H1 (cell line): Measurements from ENCODE around the gene CUX1. TPM values are rescaled to one million over a fixed set of nuclear protein-coding genes. Genes with fewer than 3 reads are reported as not detected.

Source experiments
- CTCF ChIA-PET: fragments of 300-600 bp; sonication (Branson Sonifier 250); formaldehyde crosslinking; loops from one replicate; lab custom pipeline; 2021; ENCODE audit not compliant: partially characterized antibody; lab: Charles Lee
- POLR2A ChIA-PET: fragments of 300-600 bp; sonication (Branson Sonifier 250); formaldehyde crosslinking; loops from one replicate; lab custom pipeline; 2021; ENCODE audit warnings: inconsistent platforms; ENCODE audit not compliant: partially characterized antibody; lab: Charles Lee
- DNase-seq, 2 experiments: peaks; one replicate each; pipeline versions ENCODE4 v3.0.0 to v3.0.0-alpha.2; 2010 to 2022; ENCODE audit warnings: low spot score in 2 of 2, low read depth in 1 of 2, mixed read lengths in 1 of 2
- FAIRE-seq: peaks from 2 replicates; lab custom pipeline; 2011; peaks lifted over from hg19 to GRCh38; lab: Jason Lieb, UNC
- H2AFZ ChIP-seq: 2 replicates; pipeline ENCODE4 v1.8.1; 2012; ENCODE audit warnings: low read length, inconsistent platforms
- H2AK5ac ChIP-seq: 2 replicates; pipeline ENCODE4 v1.6.1; 2013; ENCODE audit warnings: low read depth, low read length
- H2BK120ac ChIP-seq: replicated peaks from 2 replicates; pipeline ENCODE3; 2013; ENCODE audit warnings: low read depth, low read length, inconsistent platforms
- H2BK12ac ChIP-seq: 2 replicates; pipeline ENCODE4 v1.6.1; 2013; ENCODE audit warnings: low read depth, low read length
- H2BK15ac ChIP-seq: 2 replicates; pipeline ENCODE4 v1.6.1; 2013; ENCODE audit warnings: low read length
- H2BK20ac ChIP-seq: 2 replicates; pipeline ENCODE4 v1.6.1; 2013; ENCODE audit warnings: low read length
- H2BK5ac ChIP-seq: 2 replicates; pipeline ENCODE4 v1.6.1; 2013; ENCODE audit warnings: low read depth, low read length
- H3K14ac ChIP-seq: 2 replicates; pipeline ENCODE4 v1.6.1; 2013; ENCODE audit warnings: inconsistent platforms; ENCODE audit not compliant: insufficient read length
- H3K18ac ChIP-seq: 2 replicates; pipeline ENCODE4 v1.6.1; 2013; ENCODE audit warnings: low read length; ENCODE audit errors: extremely low read depth
- H3K23ac ChIP-seq: 2 replicates; pipeline ENCODE4 v1.6.1; 2013; ENCODE audit warnings: inconsistent platforms; ENCODE audit not compliant: insufficient read length
- H3K23me2 ChIP-seq: 2 replicates; pipeline ENCODE4 v1.6.1; 2013; ENCODE audit warnings: low read depth, low read length
- H3K27ac ChIP-seq: 2 replicates; pipeline ENCODE4 v1.6.1; 2011; ENCODE audit warnings: low read depth, low read length, inconsistent platforms
- H3K27me3 ChIP-seq, 4 experiments: replicated peaks in 1 of 4; 1 replicate in 1 of 4; 2 replicates in 3 of 4; pipeline versions ENCODE4 v1.6.1 to v1.8.1; 2011 to 2013; ENCODE audit warnings: low read length in 3 of 4, mild to moderate bottlenecking in 3 of 4, inconsistent platforms in 2 of 4, mixed read lengths in 2 of 4, moderate library complexity in 1 of 4; ENCODE audit not compliant: control insufficient read depth in 3 of 4, insufficient read depth in 3 of 4; ENCODE audit errors: extremely low read depth in 1 of 4
- H3K36me3 ChIP-seq, 4 experiments: 2 replicates each; pipeline versions ENCODE4 v1.6.1 to v1.8.1; 2011 to 2013; ENCODE audit warnings: mild to moderate bottlenecking in 4 of 4, low read length in 3 of 4, moderate library complexity in 2 of 4, control low read depth in 1 of 4, inconsistent platforms in 1 of 4; ENCODE audit not compliant: insufficient read depth in 4 of 4, control insufficient read depth in 2 of 4
- H3K4ac ChIP-seq: replicated peaks from 2 replicates; pipeline ENCODE3; 2013; ENCODE audit warnings: low read length, low read depth, mixed read lengths, inconsistent platforms; ENCODE audit not compliant: insufficient read length
- H3K4me1 ChIP-seq, 4 experiments: replicated peaks in 1 of 4; 1 replicate in 1 of 4; 2 replicates in 3 of 4; pipeline versions ENCODE4 v1.6.1 to v1.8.1; 2011 to 2013; ENCODE audit warnings: low read length in 3 of 4, inconsistent platforms in 2 of 4, mixed read lengths in 1 of 4; ENCODE audit not compliant: insufficient read depth in 4 of 4, control insufficient read depth in 3 of 4
- H3K4me2 ChIP-seq, 2 experiments: 2 replicates each; pipeline versions ENCODE4 v1.6.1 to v1.8.1; 2011 to 2013; ENCODE audit warnings: low read depth in 2 of 2, low read length in 2 of 2, control low read depth in 1 of 2, inconsistent platforms in 1 of 2, mild to moderate bottlenecking in 1 of 2; ENCODE audit not compliant: insufficient read depth in 1 of 2
- H3K4me3 ChIP-seq, 4 experiments: fragments of 200-600, 300-600 bp in 1 of 4; sonication (generic), shearing (Covaris generic), sonication (Bioruptor Twin) in 1 of 4; 2 replicates each; pipeline versions ENCODE4 v1.5.1 to v1.8.1; 2011 to 2016; ENCODE audit warnings: low read length in 4 of 4, low read depth in 3 of 4, control low read depth in 2 of 4, inconsistent platforms in 2 of 4, mild to moderate bottlenecking in 2 of 4, mixed read lengths in 1 of 4, moderate library complexity in 1 of 4; ENCODE audit not compliant: insufficient read depth in 2 of 4; ENCODE audit errors: extremely low read depth in 1 of 4
- H3K56ac ChIP-seq: replicated peaks from 2 replicates; pipeline ENCODE3; 2013; ENCODE audit warnings: low read depth, mild to moderate bottlenecking, mixed read lengths, low read length, inconsistent platforms; ENCODE audit not compliant: insufficient read length
- H3K79me1 ChIP-seq: 2 replicates; pipeline ENCODE4 v1.6.1; 2013; ENCODE audit warnings: low read depth, low read length, control low read depth
- H3K79me2 ChIP-seq, 2 experiments: 2 replicates each; pipeline versions ENCODE4 v1.6.1 to v1.8.1; 2012 to 2013; ENCODE audit warnings: low read length in 2 of 2, mild to moderate bottlenecking in 2 of 2, inconsistent platforms in 1 of 2; ENCODE audit not compliant: insufficient read depth in 2 of 2, control insufficient read depth in 1 of 2
- H3K9ac ChIP-seq, 4 experiments: replicated peaks in 1 of 4; 1 replicate in 1 of 4; 2 replicates in 3 of 4; pipeline versions ENCODE4 v1.6.1 to v1.8.1; 2011 to 2013; ENCODE audit warnings: low read depth in 3 of 4, low read length in 3 of 4, control low read depth in 2 of 4, mild to moderate bottlenecking in 2 of 4, moderate library complexity in 2 of 4, inconsistent platforms in 1 of 4; ENCODE audit errors: extremely low read depth in 1 of 4
- H3K9me3 ChIP-seq, 2 experiments: 2 replicates each; pipeline versions ENCODE4 v1.6.1 to v1.8.1; 2012 to 2013; ENCODE audit warnings: mild to moderate bottlenecking in 2 of 2, moderate library complexity in 2 of 2, control low read depth in 1 of 2, inconsistent platforms in 1 of 2, low read depth in 1 of 2, low read length in 1 of 2, mixed read lengths in 1 of 2; ENCODE audit not compliant: insufficient read depth in 2 of 2
- H4K20me1 ChIP-seq, 2 experiments: replicated peaks in 1 of 2; 2 replicates each; pipeline versions ENCODE3 to v1.8.1; 2011 to 2013; ENCODE audit warnings: inconsistent platforms in 2 of 2, low read length in 2 of 2, mild to moderate bottlenecking in 1 of 2; ENCODE audit not compliant: insufficient read depth in 2 of 2, control insufficient read depth in 1 of 2
- H4K5ac ChIP-seq: 2 replicates; pipeline ENCODE4 v1.6.1; 2013; ENCODE audit warnings: low read length, low read depth, mixed read lengths, inconsistent platforms; ENCODE audit not compliant: insufficient read length
- H4K8ac ChIP-seq: 2 replicates; pipeline ENCODE4 v1.8.0; 2013; ENCODE audit warnings: mild to moderate bottlenecking, moderate library complexity, low read length, inconsistent platforms; ENCODE audit not compliant: insufficient read depth; ENCODE audit errors: extremely low read depth
- H4K91ac ChIP-seq: replicated peaks from 2 replicates; pipeline ENCODE3; 2013; ENCODE audit warnings: low read length, mixed read lengths, inconsistent platforms; ENCODE audit not compliant: insufficient read length
- BRCA1 ChIP-seq: IDR thresholded peaks from 2 replicates; pipeline ENCODE4 v1.6.1; 2012; ENCODE audit warnings: low read depth, low read length, improper control_type of control experiment
- CREB1 ChIP-seq: IDR thresholded peaks from 2 replicates; pipeline ENCODE4 v1.6.1; 2012; ENCODE audit warnings: inconsistent platforms
- E2F6 ChIP-seq: IDR thresholded peaks from 2 replicates; pipeline ENCODE4 v1.6.1; 2012; ENCODE audit warnings: inconsistent platforms
- EP300 ChIP-seq, 2 experiments: IDR thresholded peaks; 1 replicate in 1 of 2; 2 replicates in 1 of 2; pipeline ENCODE4 v1.6.1; 2011 to 2012; ENCODE audit warnings: low read depth in 2 of 2, low read length in 2 of 2, mild to moderate bottlenecking in 2 of 2, borderline replicate concordance in 1 of 2, inconsistent platforms in 1 of 2, moderate library complexity in 1 of 2
- HDAC2 ChIP-seq, 2 experiments: fragments of 300-600 bp in 1 of 2; sonication (generic) in 1 of 2; IDR thresholded peaks; 2 replicates each; pipeline ENCODE4 v1.6.1; 2011 to 2012; ENCODE audit warnings: low read depth in 2 of 2, low read length in 2 of 2, mild to moderate bottlenecking in 2 of 2, moderate library complexity in 2 of 2, borderline replicate concordance in 1 of 2, inconsistent platforms in 1 of 2
- POLR2A ChIP-seq, 2 experiments: IDR thresholded peaks; 1 replicate in 1 of 2; 2 replicates in 1 of 2; pipeline ENCODE4 v1.6.1; 2011; ENCODE audit warnings: low read depth in 2 of 2, low read length in 2 of 2, mild to moderate bottlenecking in 2 of 2; ENCODE audit errors: control extremely low read depth in 1 of 2
- RNF2 ChIP-seq: fragments of 200-900, 300-1000 bp; sonication (generic); IDR thresholded peaks from 2 replicates; pipeline ENCODE4 v1.7.1; 2016; ENCODE audit warnings: borderline replicate concordance, low read depth, mild to moderate bottlenecking, antibody characterized with exemption, low read length; ENCODE audit not compliant: poor library complexity, severe bottlenecking; ENCODE audit errors: missing control alignments
- WGBS, 2 experiments: shearing (Covaris generic) in 1 of 2; methylation state at CpG; one replicate each; pipeline versions ENCODE4 v1.1.6 to v1.1.7; 2013 to 2015; ENCODE audit warnings: low lambda C conversion rate in 2 of 2, mixed read lengths in 2 of 2, inconsistent platforms in 1 of 2, low coverage in 1 of 2, missing lambda C conversion rate in 1 of 2; ENCODE audit not compliant: insufficient replicate concordance in 2 of 2, insufficient coverage in 1 of 2, insufficient read length in 1 of 2; ENCODE audit errors: extremely low coverage in 1 of 2, missing lambda C conversion rate in 1 of 2; 5-methylcytosine and 5-hydroxymethylcytosine counted together
- polyA plus RNA-seq, 7 experiments: library from polyadenylated mRNA; depleted of rRNA in 3 of 7; stranded (reverse) in 5 of 7; unstranded in 2 of 7; fragments of >200 nt in 5 of 7; fragments of 200-250 nt in 2 of 7; gene quantifications; 1 replicate in 5 of 7; 2 replicates in 1 of 7; 4 replicates in 1 of 7; pipeline versions ENCODE4 v1.2.1 to v1.2.3, GENCODE V29; 2011 to 2013; ENCODE audit warnings: missing spikeins in 2 of 7, mixed read lengths in 2 of 7
- total RNA-seq: library from RNA; stranded (reverse); fragmentation: NEBNext Ultra II Directional; extraction: Animal tissue kit (Norgen Biotek cat#: 25700); gene quantifications from 2 replicates; pipeline ENCODE4 v1.2.1, GENCODE V29; 2021

Gene CUX1
- total and polyA plus RNA-seq, 2 of the 8 experiments (the other 6 are each of a cell fraction or from before 2014, with no cell fraction given): 21.6 to 65.9 TPM

GRCh38 chr7:101942603-101943210 lies 125.3 kb downstream of the CUX1 start:
- peaks cover 3 to 82% of the 10 kb centered on the region in 2 experiments; a peak in 3 of 4 replicates for H3K79me2 ChIP-seq
- no peaks in the 10 kb centered on the region for H3K9me3 ChIP-seq
- H2BK20ac ChIP-seq: no peak overlapping the region
- H4K5ac ChIP-seq: no peak overlapping the region
- WGBS, 2 experiments: 80% methylated on average over 12 of the region's 13 CpGs; no CpG with 5 or more reads in 1 of the 2 experiments
- H3K56ac ChIP-seq: no peak overlapping the region
- peak overlapping the region; percentile 86 for H2AK5ac ChIP-seq
- H3K14ac ChIP-seq: no peak overlapping the region
- H4K8ac ChIP-seq: no peak overlapping the region
- DNase-seq (no peak), FAIRE-seq (no peak)
- H2BK12ac ChIP-seq: peak overlapping the region; percentile 32
- ChIA-PET POLR2A (no interaction called here), CTCF (interaction anchor here (0.7 to 1.5 kb wide), 7 partner anchors 12 to 166 kb away, joined by 3 to 5 read pairs (median 3); no protein-coding TSS in a partner anchor)
- H4K91ac ChIP-seq: peak overlapping the region; percentile 69
- H2BK15ac ChIP-seq: peak overlapping the region; percentile 61; the same call in 1 of the 2 replicates
- no peaks in the 10 kb centered on the region for H3K27me3 ChIP-seq
- H3K4me3 ChIP-seq: no peak overlapping the region
- H3K36me3 ChIP-seq: no peaks in the 10 kb centered on the region
- no peak overlapping the region; a peak in 1 of 4 replicates for H3K4me2 ChIP-seq
- TF ChIP-seq HDAC2 (IDR thresholded peaks at IDR 0.05; ENCODE audit: borderline replicate concordance in 1 of 2, low read depth in 2 of 2, low read length in 2 of 2) (no peak), RNF2 (no peak), E2F6 (no peak), BRCA1 (no peak), EP300 (IDR thresholded peaks at IDR 0.05; ENCODE audit: borderline replicate concordance in 1 of 2, low read depth in 2 of 2, low read length in 2 of 2) (no peak), POLR2A (IDR thresholded peaks at IDR 0.05; ENCODE audit: control extremely low read depth in 1 of 2, low read depth in 2 of 2, low read length in 2 of 2) (no peak), CREB1 (no peak)
- no peak overlapping the region for H3K9ac ChIP-seq
- H3K4me1 ChIP-seq: peaks cover 8 to 34% (median 26%) of the 10 kb centered on the region in 4 experiments
- no peaks in the 10 kb centered on the region for H3K23me2 ChIP-seq
- H3K79me1 ChIP-seq: peaks cover 21% of the 10 kb centered on the region
- H2AFZ ChIP-seq: no peak overlapping the region
- no peak overlapping the region for H3K27ac ChIP-seq
- H3K18ac ChIP-seq: peak overlapping the region; percentile 48; the same call in 1 of the 2 replicates
- peak overlapping the region; percentile 54; the same call in 1 of the 2 replicates for H2BK5ac ChIP-seq
- no peak overlapping the region for H3K4ac ChIP-seq
- peak overlapping the region; percentile 39 for H2BK120ac ChIP-seq
- no peak overlapping the region for H3K23ac ChIP-seq
- peaks cover 2 to 5% of the 10 kb centered on the region in 2 experiments for H4K20me1 ChIP-seq
